HG03045 (cell line): ENCODE results near the gene LEF1.
A peak's percentile ranks its signal among the peaks of the same experiment; 100 is the strongest.

ENCODE experiments used
- ATAC-seq: cut with Tn5 transposase; IDR thresholded peaks from one replicate; pipeline ENCODE4 v1.9.1; 2021; ENCODE audit warnings: mild to moderate bottlenecking, moderate library complexity; ENCODE audit not compliant: unreplicated experiment

Gene LEF1

DNA sequence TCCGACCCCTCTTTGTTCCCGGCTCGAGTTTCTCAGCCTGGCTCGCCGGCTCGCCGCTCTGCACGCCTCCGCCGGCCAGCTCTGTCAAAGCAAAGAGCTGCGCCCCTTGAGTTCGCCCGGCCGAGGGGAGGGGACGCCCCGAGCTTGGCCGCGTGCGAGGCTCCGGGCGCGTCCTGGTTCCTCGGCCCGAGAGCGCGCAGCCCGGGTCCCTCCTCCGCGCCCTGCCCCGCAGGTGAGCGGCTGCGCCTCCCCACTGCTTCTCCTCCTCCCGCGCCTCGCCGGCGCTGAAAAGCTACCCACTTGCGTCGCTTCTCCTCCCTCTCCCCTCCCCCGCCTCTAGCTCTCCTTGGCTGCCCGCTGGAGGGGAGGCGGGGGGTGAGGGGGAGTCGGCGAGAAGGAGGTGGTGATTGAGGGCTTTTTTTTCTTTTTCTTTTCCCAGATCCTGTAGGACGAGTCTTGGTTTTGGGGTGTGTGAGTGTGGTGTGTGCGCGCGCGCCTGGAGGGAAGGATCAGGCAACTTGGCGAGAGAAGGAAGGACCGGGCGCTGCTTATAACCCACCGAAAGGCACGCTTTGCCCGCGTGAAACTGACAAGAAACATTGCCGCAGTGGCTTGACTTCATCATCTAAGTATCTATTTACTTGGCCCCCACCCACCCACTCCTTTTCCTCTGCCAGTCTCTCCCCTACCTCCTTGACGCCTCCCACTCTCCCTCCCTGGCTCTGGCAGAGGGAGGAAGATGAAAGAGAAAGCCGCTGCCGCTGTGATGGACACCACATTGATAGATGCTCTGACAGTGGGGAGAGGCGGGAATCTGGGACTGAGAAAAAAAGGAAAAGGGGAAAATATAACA, at the start of gene LEF1:
Gene LEF1, minus strand, starts transcription at position 262 of the 853 bp plus-strand sequence. CDS start 1,165 bp downstream, outside the sequence.
- peak; percentile 38 for ATAC-seq

DNA sequence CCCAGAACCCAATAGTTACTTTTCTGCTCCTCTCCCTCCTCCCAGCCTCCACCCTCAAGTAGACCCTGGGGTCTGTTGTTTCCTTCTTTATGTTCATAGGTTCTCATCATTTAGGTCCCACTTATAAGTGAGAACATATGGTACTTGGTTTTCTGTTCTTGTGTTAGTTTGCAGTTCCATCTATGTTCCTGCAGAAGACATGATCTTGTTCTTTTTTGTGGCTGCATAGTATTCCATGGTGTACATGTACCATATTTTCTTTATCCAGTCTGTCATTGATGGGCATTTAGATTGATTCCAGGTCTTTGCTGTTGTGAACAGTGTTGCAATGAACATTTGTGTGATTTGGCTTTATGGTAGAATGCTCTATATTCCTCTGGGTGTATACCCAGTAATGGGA, 47.8 kb upstream of the LEF1 start:
- no peak for ATAC-seq

GRCh38 chr4:108215055-108215454, 46.3 kb upstream of the LEF1 start:
- ATAC-seq, result no peak

DNA sequence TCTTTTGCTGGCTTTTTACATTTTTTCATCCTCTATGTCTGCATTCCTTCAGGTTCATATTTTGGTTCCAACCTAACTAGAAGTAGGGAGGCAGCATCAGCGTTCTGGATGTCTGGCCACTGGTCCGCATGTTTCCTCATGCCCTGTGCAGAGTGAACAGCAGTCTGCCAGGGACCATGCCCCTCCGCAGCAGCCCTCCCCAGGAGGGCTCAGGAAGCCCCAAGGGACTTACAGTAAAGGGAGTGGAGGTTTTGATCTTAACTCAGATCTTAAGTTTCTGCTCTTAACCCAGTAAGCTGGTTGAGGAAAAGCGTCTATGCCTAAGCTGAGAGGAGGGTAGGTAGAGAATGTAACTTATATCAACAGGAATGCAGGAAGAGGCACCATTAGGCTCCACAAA, 45.0 kb upstream of the LEF1 start:
- no peak for ATAC-seq

DNA sequence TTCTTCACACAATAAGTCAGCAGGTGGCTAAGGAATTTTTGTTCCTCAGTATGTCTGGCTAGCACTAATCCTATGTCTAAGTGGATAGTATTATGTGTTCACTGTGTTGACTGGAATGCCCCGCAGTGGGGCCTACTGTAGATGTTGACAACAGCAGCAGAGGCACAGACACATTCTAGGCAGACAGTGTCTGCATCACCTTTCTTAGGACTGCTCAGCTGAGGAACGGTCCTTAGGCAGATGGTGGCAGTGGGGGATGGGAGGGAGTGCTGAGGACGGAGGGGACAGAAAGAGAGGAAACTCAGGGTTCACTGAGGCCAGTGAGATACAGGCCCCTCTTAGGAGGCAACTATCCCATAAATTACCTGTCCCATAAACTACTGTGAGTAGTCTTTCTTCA, 44.6 kb upstream of the LEF1 start:
- no peak for ATAC-seq

DNA sequence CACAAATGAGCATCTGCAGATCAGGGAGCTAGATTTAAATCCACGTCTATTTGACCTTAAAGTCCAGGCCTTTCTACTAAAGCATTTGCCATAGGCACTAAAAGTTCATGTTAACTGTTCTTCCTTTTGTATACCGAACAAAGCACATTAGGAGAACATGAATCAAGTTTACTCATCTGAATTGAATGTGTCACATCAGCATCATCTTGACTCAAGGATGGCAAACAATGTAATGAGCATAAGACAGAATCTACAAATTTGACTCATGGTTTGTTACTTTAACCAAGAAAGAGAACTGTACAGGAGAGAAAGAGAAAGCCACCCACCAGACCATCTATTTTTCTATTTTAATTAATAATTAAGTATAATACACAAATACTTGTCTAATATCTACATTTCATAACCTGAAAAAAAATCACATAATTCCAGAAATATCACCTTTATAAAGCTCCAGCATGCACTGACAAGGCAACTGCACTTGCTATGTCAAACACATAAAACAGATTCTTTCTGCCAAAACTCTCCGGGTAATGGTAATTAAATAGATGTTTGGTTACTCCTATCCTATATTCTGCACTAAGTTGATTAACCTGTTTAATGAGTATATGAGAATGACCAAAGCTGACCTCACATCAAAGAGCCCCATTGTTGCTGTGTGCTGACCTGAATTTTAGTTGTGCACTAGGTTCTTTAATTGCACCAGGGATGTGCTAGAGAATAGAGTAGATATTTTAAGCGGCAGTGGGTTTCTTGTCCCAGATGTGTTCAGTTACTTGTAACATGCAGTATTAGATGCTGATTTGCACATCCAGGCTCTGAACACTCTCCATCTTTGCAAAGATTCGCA, 42.5 kb upstream of the LEF1 start:
- ATAC-seq, result no peak

GRCh38 chr4:108209489-108209888, 40.8 kb upstream of the LEF1 start:
- ATAC-seq, result no peak

GRCh38 chr4:108205859-108206258, 37.1 kb upstream of the LEF1 start:
- no peak for ATAC-seq

DNA sequence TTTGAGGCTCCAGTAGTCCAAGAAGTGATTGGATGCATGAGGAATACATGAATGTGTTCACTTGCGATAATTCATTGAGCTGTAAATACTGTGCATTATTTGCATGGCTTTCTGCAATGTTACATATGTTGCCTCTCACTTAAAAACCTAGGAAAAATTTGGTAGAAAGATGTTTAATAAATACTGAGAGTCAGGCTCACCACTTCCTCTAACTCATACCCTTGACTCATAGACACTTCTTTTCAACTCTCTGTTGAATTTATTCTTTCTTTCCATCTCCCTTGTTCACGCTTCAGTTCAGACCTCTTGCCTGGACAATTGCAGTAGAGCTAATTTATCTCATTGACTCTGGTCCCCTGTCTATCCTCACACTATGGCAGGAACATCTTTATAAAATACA, 35.8 kb upstream of the LEF1 start:
- ATAC-seq, result no peak

DNA sequence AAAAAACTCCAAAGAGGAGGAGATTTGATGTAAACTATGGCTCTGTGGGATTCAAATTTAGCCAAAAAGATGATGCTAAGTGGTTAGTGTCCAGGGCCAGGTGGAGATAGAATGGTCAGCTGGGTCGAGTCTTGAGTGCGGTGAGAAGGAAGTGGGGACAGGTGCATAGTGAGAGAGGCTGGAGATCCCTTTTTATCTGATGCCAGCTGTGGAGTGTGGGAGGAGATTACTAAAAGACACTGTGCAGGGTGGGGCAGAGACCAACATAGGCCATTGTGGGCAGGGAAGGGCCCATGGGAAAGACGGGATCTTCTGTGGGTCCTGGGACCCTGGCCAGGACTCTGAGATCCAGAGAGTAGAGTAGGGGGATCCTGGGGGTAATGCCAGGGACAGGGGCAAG, 34.6 kb upstream of the LEF1 start:
- no peak for ATAC-seq

DNA sequence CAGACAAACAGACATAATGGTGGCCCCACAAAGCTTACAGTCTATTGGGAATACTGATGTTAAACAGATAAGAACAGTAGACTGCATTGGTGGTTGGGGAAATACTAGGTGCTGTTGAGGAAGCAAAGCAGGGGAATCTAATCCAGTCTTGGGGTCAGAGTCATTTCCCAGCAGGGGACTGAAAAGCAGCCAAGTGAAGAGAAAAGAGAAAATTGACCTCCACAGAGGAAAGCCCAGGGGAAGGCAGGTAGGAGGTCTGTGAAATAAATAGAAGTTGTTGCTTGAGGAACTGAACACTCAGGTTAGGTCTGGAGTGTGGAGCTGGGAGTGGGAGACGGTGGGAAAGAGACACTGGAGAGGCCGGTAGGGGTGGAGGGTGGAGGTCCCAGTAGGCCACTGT, 33.0 kb upstream of the LEF1 start:
- ATAC-seq, result no peak

- ATAC-seq, result no peak
Observed at GRCh38 chr4:108199881-108200280, 31.1 kb upstream of the LEF1 start.

DNA sequence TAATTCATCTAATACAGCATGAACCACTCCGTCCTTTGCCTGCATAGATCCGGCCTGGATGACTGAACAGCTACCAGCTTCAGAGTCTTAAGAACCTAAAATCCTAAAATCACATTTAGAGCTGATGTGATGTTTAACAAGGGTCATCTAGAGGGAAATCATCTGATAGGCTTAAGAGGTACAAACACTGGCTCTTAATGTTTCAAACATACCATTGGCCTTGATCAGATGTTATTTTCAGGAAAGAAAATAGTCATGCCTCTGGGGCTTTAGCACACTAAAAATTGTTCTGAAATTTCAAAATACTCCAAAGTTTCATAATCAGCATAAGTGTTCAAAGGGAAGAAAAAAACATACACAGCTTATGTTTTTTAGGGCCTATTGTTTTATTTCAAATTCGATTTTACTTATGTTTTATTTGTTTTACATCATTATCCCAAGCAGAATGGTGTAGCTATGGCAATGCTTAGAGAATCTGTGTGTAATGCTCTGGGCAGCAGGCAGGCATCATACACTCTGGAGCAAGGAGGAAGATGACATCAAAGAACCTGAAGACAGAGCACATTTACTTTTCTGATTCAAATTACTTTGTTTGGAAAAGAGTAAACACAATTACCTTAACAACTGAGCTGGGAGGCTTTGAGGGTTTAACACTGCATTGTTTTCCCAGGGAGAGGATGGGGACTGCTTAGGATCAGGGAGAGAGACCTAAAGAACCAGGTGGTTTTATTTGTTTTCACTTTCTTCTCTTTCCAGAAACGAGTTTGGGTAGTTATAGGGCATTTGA, 25.3 kb upstream of the LEF1 start:
- no peak for ATAC-seq

DNA sequence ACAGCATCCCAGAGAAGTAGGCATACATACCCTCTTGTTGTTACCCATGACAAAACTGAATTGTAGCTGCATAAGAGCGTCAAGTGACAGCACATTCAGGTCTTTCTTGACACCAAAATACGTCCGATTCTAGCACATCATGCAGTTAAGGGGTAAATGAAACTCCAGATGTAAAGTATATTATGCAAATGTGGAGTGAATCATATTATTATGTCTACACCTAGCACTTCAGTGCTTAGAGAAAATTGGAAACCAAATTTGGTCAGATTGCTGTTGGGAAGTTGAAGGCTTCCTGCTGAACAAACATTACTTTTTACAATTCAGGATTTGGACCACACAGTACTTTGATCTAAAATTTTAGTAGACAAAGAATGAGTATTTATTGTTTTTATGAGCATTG, 24.2 kb upstream of the LEF1 start:
- no peak for ATAC-seq

GRCh38 chr4:108192056-108192455, 23.3 kb upstream of the LEF1 start:
- no peak for ATAC-seq

DNA sequence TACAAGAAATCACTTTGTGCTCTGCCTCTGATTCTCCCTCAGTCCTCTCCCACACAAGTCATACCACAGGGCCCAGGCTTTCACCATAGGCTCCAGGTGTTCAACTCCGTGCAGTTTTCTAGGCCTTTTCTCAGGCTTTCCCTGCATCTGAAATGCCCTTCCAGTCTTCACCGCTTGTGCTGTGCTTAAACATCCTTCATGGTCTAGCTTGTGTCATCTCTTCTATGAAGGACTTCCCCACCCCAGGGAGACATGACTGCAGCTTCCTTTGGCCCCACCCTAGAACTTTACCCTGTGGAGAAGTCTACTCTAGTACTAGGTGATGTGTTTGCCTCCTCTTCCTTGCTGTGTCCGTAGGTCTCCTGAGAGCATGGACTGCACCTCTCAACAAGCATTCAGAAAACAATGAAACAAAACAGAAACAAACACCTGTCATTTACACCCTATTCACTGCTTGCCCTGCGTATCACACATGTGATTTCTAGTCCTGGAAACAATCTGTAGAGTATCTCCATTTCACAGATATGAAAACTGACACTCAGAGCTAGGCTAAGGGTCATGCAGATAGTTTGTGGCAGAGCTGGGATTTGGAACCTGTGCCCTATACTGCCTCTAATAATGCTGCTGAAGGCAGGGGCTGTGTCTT, 22.7 kb upstream of the LEF1 start:
- ATAC-seq, result no peak

DNA sequence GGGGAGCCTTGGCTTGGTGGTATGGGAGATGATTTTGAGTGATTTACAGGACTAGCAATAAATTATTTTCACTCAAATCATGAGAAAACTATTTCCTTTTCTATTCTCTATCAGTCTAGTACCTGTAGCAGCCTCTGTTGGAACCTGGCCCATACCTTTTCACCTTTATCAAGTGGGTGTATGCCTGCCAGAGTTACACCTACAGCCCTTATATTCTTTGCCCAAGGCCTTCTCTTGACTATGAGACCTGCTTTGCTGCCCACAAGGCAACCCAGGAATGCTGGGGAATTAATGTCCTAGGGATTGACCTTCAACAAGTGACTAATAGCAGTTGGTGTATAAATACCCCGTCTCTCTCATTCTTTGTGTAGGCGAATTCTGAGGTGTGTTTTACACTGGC, 20.0 kb upstream of the LEF1 start:
- ATAC-seq, result no peak

DNA sequence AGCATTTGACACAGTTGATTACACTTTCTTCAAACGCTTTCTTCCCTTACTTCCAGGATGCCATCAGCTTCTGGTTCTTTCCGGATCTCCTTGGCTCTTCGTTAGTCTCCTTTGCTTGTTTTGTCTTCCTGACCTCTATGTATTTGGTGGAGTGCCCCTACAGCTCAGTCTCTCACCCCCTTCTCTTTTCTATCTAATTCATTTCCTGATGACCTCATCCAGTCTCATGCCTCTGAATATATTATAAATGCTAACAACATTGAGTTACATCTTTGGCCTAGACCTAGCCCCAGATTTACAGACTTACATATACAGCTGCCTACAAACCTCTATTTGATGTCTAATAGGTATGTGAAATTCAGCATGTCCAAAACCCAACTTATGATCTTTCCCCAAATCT, 16.5 kb upstream of the LEF1 start:
- no peak for ATAC-seq

DNA sequence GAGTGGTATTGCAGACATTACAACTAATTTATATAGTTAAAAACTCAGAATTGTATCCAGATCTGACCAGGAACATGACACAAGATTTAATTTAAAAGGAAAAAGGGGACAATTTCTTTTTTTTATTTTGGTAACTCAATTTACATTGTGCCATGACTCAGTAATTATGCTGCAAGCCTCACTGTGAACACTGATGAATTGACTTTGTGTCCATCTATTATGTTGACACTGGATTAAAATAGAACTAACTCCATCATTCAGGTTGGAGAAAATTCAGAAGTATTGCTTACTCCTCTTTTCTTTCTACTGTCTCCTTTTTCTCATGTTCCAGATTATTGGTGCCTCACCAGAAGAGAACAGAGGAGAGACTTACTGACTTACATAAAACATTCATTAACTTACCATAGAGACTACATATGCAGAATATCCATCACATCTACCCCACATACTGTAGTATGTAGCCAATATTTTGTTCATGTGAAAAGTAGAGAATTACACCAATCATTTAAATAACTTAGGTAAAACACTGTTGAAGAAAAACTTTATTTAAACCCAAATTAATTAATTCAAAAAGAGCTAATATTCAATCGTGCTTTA, 15.8 kb upstream of the LEF1 start:
- no peak for ATAC-seq

DNA sequence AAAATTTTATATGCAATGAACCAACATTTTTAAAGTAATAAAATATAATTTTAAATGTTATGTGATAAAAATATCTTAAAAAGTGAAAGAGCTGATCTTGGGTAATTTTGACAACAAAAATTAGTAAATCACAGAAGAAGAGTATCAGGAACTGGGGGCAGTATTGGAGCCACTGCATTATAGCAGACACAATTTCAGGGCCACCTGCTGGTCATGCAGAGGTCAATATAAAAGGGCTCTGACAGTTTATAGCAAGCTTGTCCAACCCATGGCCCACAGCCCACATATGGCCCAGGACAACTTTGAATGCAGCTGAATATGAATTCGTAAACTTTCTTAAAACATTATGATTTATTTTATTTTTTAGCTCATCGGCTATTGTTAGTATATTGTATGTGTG, 13.0 kb upstream of the LEF1 start:
- ATAC-seq, result no peak
